Activated CD8-positive, alpha-beta T cell treated with anti-CD3 and anti-CD28 coated beads, Interleukin-2, amount 10 ng/mL, durations not matched to agents 7 days and 5 days (primary cell): ENCODE measurements around the gene SPPL2A. TPM values are rescaled to one million over a fixed set of nuclear protein-coding genes. Genes with fewer than 3 reads are reported as not detected.
A peak's percentile ranks its signal among the peaks of the same experiment; 100 is the strongest.

Experiments used
- ATAC-seq: fragments of 150-1000 bp; cut with Tn5 transposase; one replicate; pipeline ENCODE4 v1.10.0; 2021; ENCODE audit warnings: moderate library complexity
- CTCF ChIA-PET: fragments of 350-600 bp; sonication (Branson Sonifier 250); formaldehyde crosslinking; loops from one replicate; lab custom pipeline; 2021; ENCODE audit warnings: antibody characterized with exemption; lab: Charles Lee
- POLR2A ChIA-PET: fragments of 350-600 bp; sonication (Branson Sonifier 250); formaldehyde crosslinking; loops from one replicate; lab custom pipeline; 2021; ENCODE audit warnings: antibody characterized with exemption; lab: Charles Lee
- DNase-seq: peaks from one replicate; pipeline ENCODE4 v3.0.0-alpha.2; 2020
- H3K27ac Mint-ChIP-seq: one replicate; pipeline ENCODE4 v1.8.0; 2021; ENCODE audit warnings: mild to moderate bottlenecking, mixed read lengths
- H3K27me3 Mint-ChIP-seq: one replicate; pipeline ENCODE4 v1.8.0; 2021; ENCODE audit warnings: low read depth, mixed read lengths
- H3K36me3 Mint-ChIP-seq: one replicate; pipeline ENCODE4 v1.8.0; 2021; ENCODE audit warnings: low read depth, mixed read lengths
- H3K4me1 Mint-ChIP-seq: one replicate; pipeline ENCODE4 v1.8.0; 2021; ENCODE audit warnings: low read depth, mixed read lengths
- H3K4me3 Mint-ChIP-seq: one replicate; pipeline ENCODE4 v1.8.0; 2021; ENCODE audit warnings: mild to moderate bottlenecking, mixed read lengths
- H3K9me3 Mint-ChIP-seq: one replicate; pipeline ENCODE4 v1.8.0; 2022; ENCODE audit warnings: mixed read lengths; ENCODE audit not compliant: insufficient read depth
- total RNA-seq, 2 experiments: library from RNA; stranded (reverse); gene quantifications; one replicate each; pipeline ENCODE4 v1.2.3, GENCODE V29; 2021

The SPPL2A gene
- total RNA-seq, 2 experiments from 2014 or later: 77.9 to 83.6 TPM

DNA sequence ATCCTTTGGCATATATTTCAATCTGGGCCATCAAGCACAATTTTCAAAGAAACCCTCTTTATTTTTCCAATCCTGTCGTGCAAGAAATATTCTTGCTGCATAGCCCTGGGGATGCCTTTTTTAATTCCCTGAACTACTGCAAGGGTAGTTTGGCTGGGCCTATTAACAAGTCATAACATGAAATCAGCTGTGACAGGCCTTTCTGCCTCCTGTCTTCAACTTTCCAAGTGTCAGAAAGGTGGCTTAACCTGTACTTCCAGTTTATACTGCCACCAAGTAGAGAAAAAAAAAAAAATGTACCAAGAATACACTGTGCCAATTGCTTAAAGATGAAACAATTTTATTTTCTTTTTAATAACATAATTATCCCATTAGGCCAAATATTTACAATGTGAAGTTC, 32.4 kb upstream of the SPPL2A start:
- H3K4me1 Mint-ChIP-seq: no peaks in the 10 kb centered on the region
- ChIA-PET CTCF (no interaction called here), POLR2A (interaction anchor here (0.6 kb wide), 1 partner anchor 427 kb away, joined by 3 read pairs; no protein-coding TSS in a partner anchor)
- H3K9me3 Mint-ChIP-seq: no peaks in the 10 kb centered on the region
- no peak overlapping the region for H3K27ac Mint-ChIP-seq
- H3K4me3 Mint-ChIP-seq: no peak overlapping the region
- H3K36me3 Mint-ChIP-seq: no peaks in the 10 kb centered on the region
- ATAC-seq (no peak), DNase-seq (no peak)
- no peaks in the 10 kb centered on the region for H3K27me3 Mint-ChIP-seq

DNA sequence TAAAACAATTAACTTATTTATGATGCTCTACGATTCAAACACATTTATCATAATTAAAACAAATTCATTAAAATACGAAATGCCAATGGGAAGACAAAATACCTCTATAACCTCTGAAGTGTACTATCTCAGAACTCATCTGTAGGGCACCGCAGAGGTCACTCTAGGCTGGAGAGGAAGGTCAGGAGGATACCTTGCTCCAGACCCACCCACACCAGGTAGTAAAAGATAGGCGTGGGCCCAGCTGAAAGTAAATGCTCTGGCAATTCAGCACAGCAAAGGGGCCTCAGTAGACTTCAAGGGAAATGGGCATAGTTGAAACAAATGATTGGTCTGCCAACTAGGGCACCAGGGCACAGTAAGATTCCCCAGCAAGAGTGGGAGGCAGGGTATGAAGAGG, 26.0 kb upstream of the SPPL2A start:
- Mint-ChIP-seq H3K9me3 (no peaks in the 10 kb centered on the region), H3K27ac (no peak overlapping the region), H3K27me3 (no peaks in the 10 kb centered on the region), H3K4me3 (no peak overlapping the region), H3K36me3 (no peaks in the 10 kb centered on the region), H3K4me1 (no peaks in the 10 kb centered on the region)
- ChIA-PET CTCF (interaction anchor here (1.0 kb wide), 1 partner anchor 8 kb away, joined by 3 read pairs; no protein-coding TSS in a partner anchor), POLR2A (interaction anchor here (0.5 kb wide), 1 partner anchor 16 kb away, joined by 3 read pairs; no protein-coding TSS in a partner anchor)
- DNase-seq: no peak
- ATAC-seq: no peak

DNA sequence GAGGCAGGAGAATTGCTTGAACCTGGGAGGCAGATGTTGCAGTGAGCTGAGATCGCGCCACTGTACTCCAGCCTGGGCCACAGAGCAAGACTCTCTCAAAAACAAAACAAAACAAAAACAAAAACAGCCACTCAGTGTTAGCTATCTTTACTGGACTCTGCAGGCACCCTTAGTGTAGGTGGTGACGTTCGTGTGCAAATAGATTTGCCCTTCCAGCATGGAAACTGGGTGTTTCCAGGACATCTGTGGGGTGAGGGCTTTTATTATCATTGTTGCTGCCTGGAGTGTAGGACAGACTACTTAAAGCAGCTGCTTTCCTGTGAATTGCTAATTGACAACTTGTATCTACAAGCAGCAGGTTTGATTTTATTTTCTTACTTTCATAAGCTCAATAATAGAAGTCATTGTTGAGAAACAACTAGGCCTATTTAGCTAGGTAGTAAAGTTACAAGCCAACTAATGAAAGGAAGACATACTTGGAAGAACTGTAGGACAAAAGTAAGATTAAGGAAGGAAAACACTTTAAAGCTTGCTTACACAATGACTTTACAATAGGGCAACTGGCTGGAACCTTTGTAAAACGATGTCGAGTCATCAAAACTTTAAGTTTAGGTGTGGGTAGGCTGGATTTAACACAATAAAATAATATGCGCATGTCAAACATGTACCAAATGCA, 25.4 kb upstream of the SPPL2A start:
- no peak overlapping the region for H3K4me3 Mint-ChIP-seq
- no peak overlapping the region for H3K27ac Mint-ChIP-seq
- H3K4me1 Mint-ChIP-seq: no peaks in the 10 kb centered on the region
- ChIA-PET CTCF (interaction anchor here (1.0 kb wide), 1 partner anchor 9 kb away, joined by 3 read pairs; no protein-coding TSS in a partner anchor), POLR2A (no interaction called here)
- no peaks in the 10 kb centered on the region for H3K27me3 Mint-ChIP-seq
- no peaks in the 10 kb centered on the region for H3K36me3 Mint-ChIP-seq
- H3K9me3 Mint-ChIP-seq: no peaks in the 10 kb centered on the region
- ATAC-seq: no peak
- DNase-seq: no peak

DNA sequence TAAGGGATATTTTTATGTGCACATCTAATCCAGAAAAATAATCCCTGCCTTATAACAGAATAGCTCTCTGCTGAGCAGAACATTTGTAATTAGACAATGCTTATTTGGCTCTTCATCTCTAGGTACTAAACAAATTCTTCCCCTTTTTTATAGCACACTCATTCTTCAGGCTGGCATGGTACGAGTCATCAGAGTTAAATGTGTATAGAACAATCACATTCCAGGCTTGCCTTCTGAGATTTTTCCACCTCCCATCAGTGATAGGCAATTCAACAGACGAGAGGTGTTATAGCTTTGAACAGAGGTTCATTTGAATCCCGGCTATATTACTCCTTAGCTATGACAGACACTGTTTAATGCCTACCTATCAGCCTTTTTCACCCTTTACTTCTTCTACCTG, 21.4 kb upstream of the SPPL2A start:
- H3K36me3 Mint-ChIP-seq: no peaks in the 10 kb centered on the region
- H3K4me3 Mint-ChIP-seq: no peak overlapping the region
- CTCF ChIA-PET: interaction anchor here (0.7 kb wide), 1 partner anchor 8 kb away, joined by 3 read pairs; no protein-coding TSS in a partner anchor

DNA sequence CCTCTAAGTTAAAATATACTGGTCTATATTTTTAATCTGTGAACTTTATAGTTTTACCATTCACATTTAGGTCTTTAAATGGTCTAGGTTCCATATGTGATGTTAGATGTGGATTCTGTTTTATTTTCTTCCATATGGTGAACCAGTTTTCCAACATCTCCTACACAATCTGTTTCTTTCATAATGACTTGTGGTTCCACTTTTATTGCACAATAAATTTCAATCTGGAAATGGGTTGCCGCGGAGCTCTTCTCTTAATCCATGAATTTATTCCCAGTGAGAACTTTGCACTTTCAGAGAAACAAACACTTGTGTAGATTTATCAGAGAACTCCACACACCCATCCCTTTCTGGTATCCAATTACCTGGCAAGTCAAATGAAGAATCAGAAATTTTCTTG, 20.9 kb upstream of the SPPL2A start:
- Mint-ChIP-seq H3K36me3 (no peaks in the 10 kb centered on the region), H3K4me3 (no peak overlapping the region), H3K4me1 (no peaks in the 10 kb centered on the region), H3K27ac (no peak overlapping the region), H3K27me3 (peaks cover 2% of the 10 kb centered on the region), H3K9me3 (no peaks in the 10 kb centered on the region)
- ChIA-PET POLR2A (interaction anchor here (1.0 kb wide), 1 partner anchor 26 kb away, joined by 3 read pairs; no protein-coding TSS in a partner anchor), CTCF (interaction anchor here (0.7 kb wide), 1 partner anchor 7 kb away, joined by 3 read pairs; no protein-coding TSS in a partner anchor)
- ATAC-seq: no peak
- DNase-seq: no peak

More for the DNA sequence above, 21.4 kb upstream of the SPPL2A start:
- POLR2A ChIA-PET: interaction anchor here (1.0 kb wide), 1 partner anchor 27 kb away, joined by 3 read pairs; no protein-coding TSS in a partner anchor
- Mint-ChIP-seq H3K9me3 (no peaks in the 10 kb centered on the region), H3K27me3 (peaks cover 2% of the 10 kb centered on the region), H3K4me1 (no peaks in the 10 kb centered on the region), H3K27ac (no peak overlapping the region)
- ATAC-seq: no peak
- no peak for DNase-seq

DNA sequence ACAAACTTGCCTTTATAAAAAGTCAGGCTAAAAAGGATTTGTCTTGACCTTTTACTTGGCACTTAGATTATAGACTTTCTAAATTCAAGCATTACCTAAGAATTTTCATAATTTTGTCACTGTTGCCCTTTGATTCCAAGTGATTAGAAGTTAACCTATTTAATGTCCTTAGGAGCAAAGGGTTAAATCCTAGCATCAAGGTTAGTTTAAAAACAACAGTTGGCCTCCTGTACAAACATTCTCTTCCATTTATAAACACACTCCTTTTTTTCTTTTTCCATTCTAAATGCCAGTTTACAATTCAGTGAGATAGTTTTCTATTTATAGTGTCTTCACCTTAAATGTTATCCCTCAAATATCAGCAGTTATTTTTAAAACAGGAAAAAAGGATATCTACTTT, 18.4 kb upstream of the SPPL2A start:
- Mint-ChIP-seq H3K4me1 (no peaks in the 10 kb centered on the region), H3K27ac (no peak overlapping the region), H3K27me3 (peaks cover 2% of the 10 kb centered on the region), H3K36me3 (no peaks in the 10 kb centered on the region), H3K4me3 (no peak overlapping the region), H3K9me3 (no peaks in the 10 kb centered on the region)
- CTCF ChIA-PET: no interaction called here
- DNase-seq (no peak), ATAC-seq (no peak)
- POLR2A ChIA-PET: no interaction called here

DNA sequence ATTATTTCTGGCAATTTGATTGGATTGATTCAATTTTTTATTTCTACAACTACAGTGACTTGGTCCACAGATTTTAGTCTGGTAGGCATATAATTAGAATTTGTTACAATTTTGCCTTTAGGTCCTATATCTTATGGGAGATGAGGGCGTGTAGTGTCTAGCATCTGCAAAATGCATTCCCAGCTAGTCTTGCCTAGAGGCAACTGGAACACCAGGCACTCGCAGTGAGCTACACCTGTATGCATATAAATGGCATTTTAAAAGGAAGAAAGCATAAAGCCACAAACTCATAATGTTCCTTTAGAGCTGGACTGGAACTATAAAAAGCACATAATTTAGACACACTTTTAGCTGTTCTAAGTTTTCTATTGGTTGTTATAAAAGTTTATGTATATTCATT, 17.9 kb upstream of the SPPL2A start:
- no peak overlapping the region for H3K27ac Mint-ChIP-seq
- ATAC-seq (no peak), DNase-seq (no peak)
- H3K4me3 Mint-ChIP-seq: no peak overlapping the region
- no peaks in the 10 kb centered on the region for H3K9me3 Mint-ChIP-seq
- ChIA-PET POLR2A (no interaction called here), CTCF (interaction anchor here (1.1 kb wide), 1 partner anchor 15 kb away, joined by 3 read pairs; no protein-coding TSS in a partner anchor)
- peaks cover 2% of the 10 kb centered on the region for H3K27me3 Mint-ChIP-seq
- no peaks in the 10 kb centered on the region for H3K36me3 Mint-ChIP-seq
- no peaks in the 10 kb centered on the region for H3K4me1 Mint-ChIP-seq

DNA sequence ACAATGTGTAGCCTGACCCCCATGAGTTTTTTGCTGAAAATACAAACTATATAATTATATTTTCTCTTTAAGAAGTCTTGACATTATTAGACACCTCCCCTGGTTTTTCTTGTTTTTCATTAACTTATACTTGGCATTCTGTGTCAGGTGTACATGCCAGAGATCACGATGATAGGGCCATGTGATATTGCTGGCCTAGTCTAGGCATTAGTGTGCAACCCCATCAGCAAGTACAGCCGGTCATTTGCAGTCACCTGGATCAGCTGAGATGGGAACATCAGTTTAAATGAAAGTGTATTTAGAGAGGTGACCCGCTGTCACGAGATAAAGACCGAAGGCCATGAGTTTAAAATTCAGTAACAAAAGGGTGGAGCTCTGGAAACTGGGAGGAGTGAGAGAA, 12.6 kb upstream of the SPPL2A start:
- Mint-ChIP-seq H3K36me3 (no peaks in the 10 kb centered on the region), H3K9me3 (no peaks in the 10 kb centered on the region), H3K4me3 (no peak overlapping the region), H3K27ac (no peak overlapping the region), H3K27me3 (no peaks in the 10 kb centered on the region), H3K4me1 (peaks cover 4% of the 10 kb centered on the region)
- DNase-seq: no peak
- POLR2A ChIA-PET: no interaction called here
- CTCF ChIA-PET: no interaction called here
- no peak for ATAC-seq

DNA sequence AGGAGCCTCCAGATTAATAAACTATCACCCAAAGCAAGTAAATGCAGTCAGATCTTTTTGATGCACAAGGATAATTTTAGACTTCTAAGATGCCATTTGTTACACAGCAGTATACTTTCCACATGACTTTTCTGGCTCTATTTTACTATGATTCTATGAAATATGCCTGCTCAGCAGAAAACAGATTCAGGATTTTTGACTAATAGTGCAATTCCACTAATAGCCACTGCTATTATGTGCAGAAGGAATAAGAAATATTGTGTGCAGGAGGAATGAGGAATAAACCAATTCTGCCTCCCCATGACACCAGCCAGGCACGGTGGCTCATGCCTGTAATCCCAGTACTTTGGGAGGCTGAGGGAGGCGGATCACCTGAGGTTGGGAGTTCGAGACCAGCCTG, 11.5 kb upstream of the SPPL2A start:
- POLR2A ChIA-PET: no interaction called here
- DNase-seq (no peak), ATAC-seq (no peak)
- H3K4me1 Mint-ChIP-seq: peaks cover 4% of the 10 kb centered on the region
- no peaks in the 10 kb centered on the region for H3K9me3 Mint-ChIP-seq
- H3K27me3 Mint-ChIP-seq: no peaks in the 10 kb centered on the region
- H3K4me3 Mint-ChIP-seq: no peak overlapping the region
- no peak overlapping the region for H3K27ac Mint-ChIP-seq
- H3K36me3 Mint-ChIP-seq: no peaks in the 10 kb centered on the region
- CTCF ChIA-PET: no interaction called here

DNA sequence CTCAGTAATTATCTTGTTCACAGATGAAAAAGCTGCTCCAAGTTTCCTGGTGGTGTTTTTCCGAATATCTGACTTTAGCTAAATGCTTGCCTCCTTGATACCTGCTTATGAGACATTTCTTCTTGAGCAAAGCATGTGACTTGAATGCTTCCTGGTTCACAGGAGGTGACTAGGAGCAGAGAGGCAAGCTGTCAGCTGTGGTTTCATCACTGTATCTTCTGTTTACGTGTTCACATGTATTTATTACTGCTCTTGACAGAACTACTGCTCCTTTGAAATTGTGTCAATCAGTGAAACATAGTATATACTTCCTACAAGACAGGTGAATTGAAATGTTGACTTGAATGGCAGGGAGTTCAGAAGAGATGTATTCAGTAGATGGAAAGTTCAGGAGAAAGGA, 8.9 kb upstream of the SPPL2A start:
- ATAC-seq (peak; percentile 71), DNase-seq (peak; percentile 41)
- H3K36me3 Mint-ChIP-seq: no peaks in the 10 kb centered on the region
- H3K9me3 Mint-ChIP-seq: no peaks in the 10 kb centered on the region
- H3K4me1 Mint-ChIP-seq: peaks cover 4% of the 10 kb centered on the region
- H3K4me3 Mint-ChIP-seq: no peak overlapping the region
- POLR2A ChIA-PET: interaction anchor here (2.5 kb wide), 1 partner anchor 10 kb away, joined by 8 read pairs; the partner anchor contains the start of gene SPPL2A
- H3K27me3 Mint-ChIP-seq: no peaks in the 10 kb centered on the region
- CTCF ChIA-PET: interaction anchor here (1.0 to 1.5 kb wide), 5 partner anchors 10 to 173 kb away, joined by 3 to 6 read pairs (median 4); no protein-coding TSS in a partner anchor
- no peak overlapping the region for H3K27ac Mint-ChIP-seq

DNA sequence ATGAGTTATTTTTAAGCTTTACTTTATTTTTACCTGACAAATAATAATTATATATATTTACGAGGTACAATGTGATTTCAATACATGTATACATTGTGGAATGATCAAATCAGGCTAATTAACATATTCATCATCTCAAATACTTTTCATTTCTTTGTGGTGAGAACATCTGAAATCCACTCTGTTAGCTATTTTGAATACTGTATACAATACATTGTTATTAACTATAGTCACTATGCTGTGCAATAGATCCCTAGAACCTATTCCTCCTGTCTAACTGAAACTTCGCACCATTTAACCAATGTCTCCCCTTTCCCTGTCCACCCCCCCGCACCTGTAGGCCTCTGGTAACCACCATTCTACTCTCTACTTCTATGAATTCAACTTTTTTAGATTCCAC, 7.9 kb upstream of the SPPL2A start:
- Mint-ChIP-seq H3K4me1 (peaks cover 4% of the 10 kb centered on the region), H3K27ac (no peak overlapping the region), H3K36me3 (no peaks in the 10 kb centered on the region), H3K9me3 (no peaks in the 10 kb centered on the region), H3K4me3 (no peak overlapping the region), H3K27me3 (no peaks in the 10 kb centered on the region)
- DNase-seq (no peak), ATAC-seq (no peak)
- ChIA-PET POLR2A (interaction anchor here (2.5 kb wide), 1 partner anchor 9 kb away, joined by 8 read pairs; the partner anchor contains the start of gene SPPL2A), CTCF (no interaction called here)

DNA sequence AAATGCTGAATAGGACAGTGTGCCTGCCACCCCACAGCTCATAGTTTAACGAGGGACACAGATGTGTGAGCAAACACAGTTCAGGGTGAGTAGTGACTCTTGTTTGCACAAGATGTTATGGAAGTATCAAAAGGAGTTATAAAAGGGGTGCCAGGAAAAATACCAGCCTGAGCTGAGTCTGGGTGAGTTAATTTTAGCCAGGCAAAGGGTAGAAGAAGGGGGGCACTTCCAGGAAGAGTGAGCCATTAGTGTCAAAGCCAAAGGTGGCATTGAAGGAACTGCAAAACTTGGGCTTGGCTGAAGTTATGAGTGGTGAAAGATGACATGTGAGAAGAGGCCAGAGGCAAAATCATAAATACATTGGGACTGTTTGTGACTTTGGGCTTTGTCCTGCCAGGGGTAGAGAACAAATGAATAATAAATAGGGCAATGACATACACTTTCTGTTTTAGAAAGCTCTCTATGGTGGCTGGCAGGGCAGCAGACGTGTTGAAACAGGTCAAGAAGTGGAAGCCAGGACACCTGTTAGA, 1.9 kb upstream of the SPPL2A start:
- Mint-ChIP-seq H3K27ac (no peak overlapping the region), H3K4me1 (peaks cover 27% of the 10 kb centered on the region), H3K36me3 (peaks cover 17% of the 10 kb centered on the region), H3K27me3 (no peaks in the 10 kb centered on the region), H3K4me3 (no peak overlapping the region), H3K9me3 (no peaks in the 10 kb centered on the region)
- ChIA-PET CTCF (interaction anchor here (1.4 kb wide), 1 partner anchor 111 kb away, joined by 3 read pairs; no protein-coding TSS in a partner anchor), POLR2A (interaction anchor here (0.6 to 1.0 kb wide), 2 partner anchors 76 to 142 kb away, joined by 3 to 5 read pairs; no protein-coding TSS in a partner anchor)
- DNase-seq (no peak), ATAC-seq (no peak)
